Measurements from ENCODE around the gene MOSPD3.

DNA sequence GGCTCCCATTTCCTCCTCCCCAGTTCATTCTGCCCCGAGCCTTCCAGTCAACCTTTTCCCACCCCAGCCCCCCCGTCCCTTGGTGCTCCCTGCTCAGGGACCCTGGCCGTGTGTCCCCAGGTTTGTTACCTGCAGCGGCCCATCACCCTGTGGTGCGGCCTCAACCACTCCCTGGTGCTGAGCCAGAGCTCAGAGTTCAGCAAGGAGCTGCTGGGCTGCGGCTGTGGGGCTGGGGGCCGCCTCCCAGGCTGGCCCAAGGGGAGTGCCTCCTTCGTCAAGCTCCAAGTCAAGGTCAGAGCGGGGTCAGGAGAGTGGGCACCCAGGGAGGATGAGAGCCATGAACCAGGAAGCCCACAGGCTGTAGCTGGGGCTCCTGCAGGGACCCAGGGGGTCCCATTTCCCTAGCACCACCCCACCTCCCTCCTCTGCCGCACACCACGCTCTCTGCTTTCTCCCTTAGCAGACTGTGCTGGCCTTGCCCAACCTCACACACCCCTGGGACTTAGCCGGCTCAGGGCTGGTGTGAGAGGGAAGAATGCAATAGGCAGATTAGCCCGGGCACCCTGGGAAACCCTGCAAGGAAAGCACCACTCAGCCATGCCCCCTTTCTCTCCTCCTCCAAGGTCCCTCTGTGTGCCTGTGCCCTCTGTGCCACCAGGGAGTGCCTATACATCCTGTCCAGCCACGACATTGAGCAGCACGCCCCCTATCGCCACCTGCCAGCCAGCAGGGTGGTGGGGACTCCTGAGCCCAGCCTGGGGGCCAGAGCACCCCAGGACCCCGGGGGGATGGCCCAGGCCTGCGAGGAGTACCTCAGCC lies 12.2 kb upstream of the MOSPD3 start:
- TF ChIP-seq NFRKB (IDR thresholded peaks at IDR 0.05) (no peak), MAFK (conservative IDR thresholded peaks at IDR 0.05 in 1 of 2, IDR thresholded peaks at IDR 0.05 in 1 of 2; ENCODE audit: low read length in 2 of 2) (no peak), NPAS2 (CRISPR knock-in tag; IDR thresholded peaks at IDR 0.05; ENCODE audit: borderline replicate concordance) (no peak), MTA3 (CRISPR knock-in tag; IDR thresholded peaks at IDR 0.05) (no peak)
- TF ChIP-seq, protein P1, sequence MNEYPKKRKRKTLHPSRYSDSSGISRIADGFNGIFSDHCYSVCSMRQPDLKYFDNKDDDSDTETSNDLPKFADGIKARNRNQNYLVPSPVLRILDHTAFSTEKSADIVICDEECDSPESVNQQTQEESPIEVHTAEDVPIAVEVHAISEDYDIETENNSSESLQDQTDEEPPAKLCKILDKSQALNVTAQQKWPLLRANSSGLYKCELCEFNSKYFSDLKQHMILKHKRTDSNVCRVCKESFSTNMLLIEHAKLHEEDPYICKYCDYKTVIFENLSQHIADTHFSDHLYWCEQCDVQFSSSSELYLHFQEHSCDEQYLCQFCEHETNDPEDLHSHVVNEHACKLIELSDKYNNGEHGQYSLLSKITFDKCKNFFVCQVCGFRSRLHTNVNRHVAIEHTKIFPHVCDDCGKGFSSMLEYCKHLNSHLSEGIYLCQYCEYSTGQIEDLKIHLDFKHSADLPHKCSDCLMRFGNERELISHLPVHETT (CRISPR knock-in tag; conservative IDR thresholded peaks at IDR 0.05): no peak
- TF ChIP-seq, protein P2, sequence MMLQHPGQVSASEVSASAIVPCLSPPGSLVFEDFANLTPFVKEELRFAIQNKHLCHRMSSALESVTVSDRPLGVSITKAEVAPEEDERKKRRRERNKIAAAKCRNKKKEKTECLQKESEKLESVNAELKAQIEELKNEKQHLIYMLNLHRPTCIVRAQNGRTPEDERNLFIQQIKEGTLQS (CRISPR knock-in tag; IDR thresholded peaks at IDR 0.05): no peak
